Upper lobe of left lung (tissue), 6 donors: Measurements from ENCODE around the gene ZFHX3. TPM values are rescaled to one million over a fixed set of nuclear protein-coding genes. Genes with fewer than 3 reads are reported as not detected.

Source experiments
- ATAC-seq, 2 donors: fragments of 200-7000 bp; cut with Tn5 transposase; one replicate each; pipeline ENCODE4 v1.9.1; 2022; ENCODE audit warnings: mild to moderate bottlenecking in 2 of 2, moderate library complexity in 2 of 2; ENCODE audit not compliant: low FRiP score in 2 of 2
- DNase-seq, 2 donors: peaks; one replicate each; pipeline ENCODE4 v3.0.0-alpha.2; 2019 to 2020
- H3K27ac ChIP-seq, 4 donors: fragments of 200-600 bp; sonication (generic); one replicate each; pipeline ENCODE4 v1.5.1; 2016 to 2019
- H3K27me3 ChIP-seq, 4 donors: fragments of 200-600 bp; sonication (generic); one replicate each; pipeline ENCODE4 v1.5.1; 2017 to 2019
- H3K36me3 ChIP-seq, 4 donors: fragments of 200-600 bp; sonication (generic); one replicate each; pipeline ENCODE4 v1.5.1; 2016 to 2019
- H3K4me1 ChIP-seq, 4 donors: fragments of 200-600 bp; sonication (generic); one replicate each; pipeline ENCODE4 v1.5.1; 2018 to 2019
- H3K4me3 ChIP-seq, 4 donors: fragments of 200-600 bp; sonication (generic); one replicate each; pipeline ENCODE4 v1.5.1; 2017 to 2019; ENCODE audit warnings: mild to moderate bottlenecking in 2 of 4, moderate library complexity in 1 of 4
- H3K9me3 ChIP-seq, 4 donors: fragments of 200-600 bp; sonication (generic); one replicate each; pipeline ENCODE4 v1.5.1; 2018 to 2019
- EP300 ChIP-seq, 4 donors: sonication (generic); formaldehyde crosslinking; IDR thresholded peaks; one replicate each; pipeline ENCODE4 v1.5.1; 2017; ENCODE audit warnings: antibody characterized with exemption in 4 of 4, control low read depth in 2 of 4
- POLR2A ChIP-seq, 4 donors: fragments of 450-650 bp; IDR thresholded peaks; one replicate each; pipeline ENCODE4 v1.5.1; 2016 to 2017; ENCODE audit warnings: antibody characterized with exemption in 4 of 4, mild to moderate bottlenecking in 2 of 4
- POLR2AphosphoS5 ChIP-seq, 2 donors: sonication (generic); formaldehyde crosslinking; IDR thresholded peaks; one replicate each; pipeline ENCODE4 v1.5.1; 2017; ENCODE audit warnings: antibody characterized with exemption in 2 of 2
- WGBS, 2 donors: methylation state at CpG; one replicate each; pipeline ENCODE4 v1.1.5; 2017 to 2018; 5-methylcytosine and 5-hydroxymethylcytosine counted together
- total RNA-seq, 6 donors: library from RNA; depleted of rRNA in 4 of 6; stranded (reverse); fragments of >200 nt in 4 of 6; gene quantifications; one replicate each; pipeline versions ENCODE4 v1.1.0 to v1.2.1, GENCODE V29; 2016 to 2021
- TF ChIP-seq, protein P1 (sequence below), 6 experiments: fragments of 450-650 bp in 4 of 6; fragments of 200-600 bp in 2 of 6; sonication (generic) in 2 of 6; IDR thresholded peaks; one replicate each; pipeline ENCODE4 v1.5.1; 2016 to 2019; ENCODE audit warnings: antibody characterized with exemption in 6 of 6
- donor health status: DM: no; HTN: no; CAD: no; lungs with moderate emphysema.
- donor health status: DM: no; HTN: yes; CAD: no; lungs with severe emphysema.

ZFHX3 gene
- total RNA-seq, 6 donors from 2014 or later = 22.4 to 40.3 (median 27.0) TPM

DNA sequence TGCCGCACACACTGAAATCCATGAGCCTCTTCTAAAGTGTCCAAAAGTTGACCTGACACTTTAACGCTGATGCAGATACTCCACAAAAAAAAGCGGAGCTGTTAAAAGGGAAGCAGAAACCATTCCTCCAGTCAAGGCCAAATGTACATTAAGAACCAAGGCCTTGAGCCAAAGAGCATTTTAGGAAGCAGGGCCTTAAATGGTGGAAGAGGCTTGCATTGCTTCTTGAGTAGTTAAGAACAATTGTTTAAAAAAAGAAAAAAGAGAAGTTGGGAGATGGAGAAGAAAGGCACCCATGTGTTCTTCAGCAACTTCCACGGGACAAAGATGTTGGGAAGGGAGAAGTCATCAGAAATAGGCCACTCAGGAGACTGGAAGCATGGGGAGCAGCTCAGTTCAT lies 6.3 kb downstream of the ZFHX3 start:
- ATAC-seq (no peak), DNase-seq (no peak)
- Histone ChIP-seq H3K36me3 (no peaks in the 10 kb centered on the region), H3K27ac (no peak overlapping the region), H3K4me1 (peaks cover 17 to 53% (median 30%) of the 10 kb centered on the region in 4 donors), H3K9me3 (no peaks in the 10 kb centered on the region), H3K27me3 (no peaks in the 10 kb centered on the region), H3K4me3 (no peak overlapping the region)
- TF ChIP-seq, protein P1, sequence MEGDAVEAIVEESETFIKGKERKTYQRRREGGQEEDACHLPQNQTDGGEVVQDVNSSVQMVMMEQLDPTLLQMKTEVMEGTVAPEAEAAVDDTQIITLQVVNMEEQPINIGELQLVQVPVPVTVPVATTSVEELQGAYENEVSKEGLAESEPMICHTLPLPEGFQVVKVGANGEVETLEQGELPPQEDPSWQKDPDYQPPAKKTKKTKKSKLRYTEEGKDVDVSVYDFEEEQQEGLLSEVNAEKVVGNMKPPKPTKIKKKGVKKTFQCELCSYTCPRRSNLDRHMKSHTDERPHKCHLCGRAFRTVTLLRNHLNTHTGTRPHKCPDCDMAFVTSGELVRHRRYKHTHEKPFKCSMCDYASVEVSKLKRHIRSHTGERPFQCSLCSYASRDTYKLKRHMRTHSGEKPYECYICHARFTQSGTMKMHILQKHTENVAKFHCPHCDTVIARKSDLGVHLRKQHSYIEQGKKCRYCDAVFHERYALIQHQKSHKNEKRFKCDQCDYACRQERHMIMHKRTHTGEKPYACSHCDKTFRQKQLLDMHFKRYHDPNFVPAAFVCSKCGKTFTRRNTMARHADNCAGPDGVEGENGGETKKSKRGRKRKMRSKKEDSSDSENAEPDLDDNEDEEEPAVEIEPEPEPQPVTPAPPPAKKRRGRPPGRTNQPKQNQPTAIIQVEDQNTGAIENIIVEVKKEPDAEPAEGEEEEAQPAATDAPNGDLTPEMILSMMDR (IDR thresholded peaks at IDR 0.05) = no peak
- no peak for TF ChIP-seq POLR2A (IDR thresholded peaks at IDR 0.05)
- no peak for TF ChIP-seq POLR2AphosphoS5 (IDR thresholded peaks at IDR 0.05)
- no peak for TF ChIP-seq EP300 (IDR thresholded peaks at IDR 0.05)
- WGBS, 2 donors = 73 to 85% methylated on average over 4 of the region's 4 CpGs

DNA sequence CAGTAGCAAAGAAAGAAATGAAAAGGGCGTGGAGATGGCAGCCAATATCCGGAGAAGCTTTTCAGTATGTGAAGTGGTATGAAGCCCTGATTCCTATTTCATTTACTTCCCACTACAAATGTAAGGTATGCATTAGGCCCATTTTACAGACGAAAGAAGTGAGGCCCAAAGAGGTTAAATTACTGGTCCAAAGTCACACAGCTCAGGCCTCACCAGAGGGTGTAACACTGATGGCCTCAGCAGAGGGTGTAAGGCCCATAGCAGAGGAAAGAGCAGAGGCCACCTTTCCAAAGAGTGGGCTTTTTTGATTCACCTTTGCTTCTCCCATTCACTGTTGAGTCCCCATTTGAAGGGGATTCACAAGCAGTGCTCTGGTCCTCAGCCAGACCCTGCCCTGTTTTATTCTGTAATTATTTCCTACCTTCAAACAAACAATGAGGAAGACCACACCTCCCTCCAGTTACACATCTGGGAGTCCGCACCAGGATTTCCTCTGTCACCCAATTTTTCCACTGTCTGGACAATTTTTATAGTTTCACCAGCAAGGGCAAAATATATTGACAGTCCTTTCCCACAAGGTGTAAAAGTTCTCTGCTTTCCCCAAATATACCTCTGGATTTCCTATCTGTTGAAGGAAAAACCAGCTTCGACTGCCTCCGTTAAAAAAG lies 7.1 kb downstream of the ZFHX3 start:
- H3K36me3 ChIP-seq = no peaks in the 10 kb centered on the region
- TF ChIP-seq, protein P1 (IDR thresholded peaks at IDR 0.05) = no peak
- TF ChIP-seq POLR2AphosphoS5 (IDR thresholded peaks at IDR 0.05) (no peak), POLR2A (IDR thresholded peaks at IDR 0.05) (no peak), EP300 (IDR thresholded peaks at IDR 0.05) (no peak)
- DNase-seq (no peak), ATAC-seq (no peak)
- WGBS, 2 donors = 95 to 96% methylated on average over 6 of the region's 6 CpGs
- no peak overlapping the region for H3K4me3 ChIP-seq
- no peaks in the 10 kb centered on the region for H3K9me3 ChIP-seq
- H3K27me3 ChIP-seq = no peaks in the 10 kb centered on the region
- H3K27ac ChIP-seq = no peak overlapping the region
- H3K4me1 ChIP-seq = peaks cover 22 to 53% (median 31%) of the 10 kb centered on the region in 4 donors

DNA sequence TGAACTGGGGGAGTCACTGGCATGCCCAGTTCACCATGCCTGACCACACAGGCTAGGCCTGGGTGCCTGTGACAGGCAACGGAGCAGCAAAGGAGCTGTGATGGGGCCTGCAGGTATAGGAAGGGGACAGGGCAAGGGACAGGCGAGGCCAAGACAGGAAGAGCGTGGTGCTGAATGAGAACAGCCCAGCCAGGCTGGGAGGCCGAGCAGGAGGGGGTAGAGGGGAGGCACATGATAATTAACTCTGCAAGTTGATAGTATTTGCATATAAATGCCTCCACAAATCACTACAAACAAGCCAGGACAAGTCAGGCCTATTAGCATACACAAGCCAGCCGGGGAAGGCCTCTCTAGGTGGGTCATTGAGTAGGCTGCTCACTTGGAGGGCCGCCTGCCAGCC lies 7.8 kb downstream of the ZFHX3 start:
- H3K27me3 ChIP-seq = no peaks in the 10 kb centered on the region
- ATAC-seq = no peak
- H3K4me1 ChIP-seq = peaks cover 22 to 54% (median 28%) of the 10 kb centered on the region in 4 donors
- no peaks in the 10 kb centered on the region for H3K9me3 ChIP-seq
- no peak overlapping the region for H3K4me3 ChIP-seq
- no peaks in the 10 kb centered on the region for H3K36me3 ChIP-seq
- DNase-seq = no peak
- no peak for TF ChIP-seq EP300 (IDR thresholded peaks at IDR 0.05)
- TF ChIP-seq POLR2AphosphoS5 (IDR thresholded peaks at IDR 0.05) = no peak
- TF ChIP-seq, protein P1 (IDR thresholded peaks at IDR 0.05) = no peak
- TF ChIP-seq POLR2A (IDR thresholded peaks at IDR 0.05) = no peak
- no peak overlapping the region for H3K27ac ChIP-seq
- WGBS, 2 donors = 80 to 87% methylated on average over 6 of the region's 6 CpGs

DNA sequence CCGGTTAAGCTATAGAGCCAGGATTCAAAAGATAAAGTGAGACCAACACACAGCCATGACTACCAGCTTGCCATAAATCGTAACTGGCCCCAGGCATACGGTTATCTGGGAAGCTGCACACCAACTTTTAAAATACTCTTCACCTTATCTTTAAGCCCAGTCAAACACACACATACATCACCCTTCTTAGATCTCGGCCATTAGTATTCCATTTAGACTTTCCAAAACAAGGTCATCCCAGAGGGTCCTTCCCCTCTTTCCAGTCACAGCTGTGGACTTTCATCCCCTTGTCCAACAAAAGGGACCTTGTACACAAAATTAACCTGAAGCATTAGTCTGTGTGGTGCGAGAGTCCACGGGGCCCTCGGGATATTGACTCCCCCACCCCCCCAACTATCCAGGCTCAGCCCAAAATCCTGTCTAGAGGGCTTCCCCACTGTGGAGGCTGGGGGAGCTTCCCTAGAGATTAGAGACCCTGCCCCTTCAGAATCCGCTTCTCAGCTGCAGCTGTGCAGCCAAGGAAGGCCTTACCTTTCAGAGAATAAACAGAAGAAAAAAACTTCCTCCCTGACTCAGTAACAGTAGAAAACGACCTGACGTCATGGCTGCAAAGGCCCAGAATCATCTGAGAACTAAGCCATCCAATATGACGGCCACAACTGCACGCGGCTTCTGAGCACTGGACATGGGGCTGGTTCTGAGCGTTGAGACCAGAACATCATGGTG lies 9.9 kb downstream of the ZFHX3 start:
- no peak for TF ChIP-seq POLR2AphosphoS5 (IDR thresholded peaks at IDR 0.05)
- no peak for TF ChIP-seq POLR2A (IDR thresholded peaks at IDR 0.05)
- DNase-seq (no peak), ATAC-seq (no peak)
- Histone ChIP-seq H3K4me3 (no peak overlapping the region), H3K27me3 (no peaks in the 10 kb centered on the region), H3K4me1 (peaks cover 29 to 53% (median 35%) of the 10 kb centered on the region in 4 donors), H3K36me3 (no peaks in the 10 kb centered on the region), H3K27ac (peak overlapping the region in 3 of 4 donors; percentile 10 to 55 (median 13)), H3K9me3 (no peaks in the 10 kb centered on the region)
- 79 to 83% methylated on average over 14 of the region's 14 CpGs for WGBS, 2 donors

DNA sequence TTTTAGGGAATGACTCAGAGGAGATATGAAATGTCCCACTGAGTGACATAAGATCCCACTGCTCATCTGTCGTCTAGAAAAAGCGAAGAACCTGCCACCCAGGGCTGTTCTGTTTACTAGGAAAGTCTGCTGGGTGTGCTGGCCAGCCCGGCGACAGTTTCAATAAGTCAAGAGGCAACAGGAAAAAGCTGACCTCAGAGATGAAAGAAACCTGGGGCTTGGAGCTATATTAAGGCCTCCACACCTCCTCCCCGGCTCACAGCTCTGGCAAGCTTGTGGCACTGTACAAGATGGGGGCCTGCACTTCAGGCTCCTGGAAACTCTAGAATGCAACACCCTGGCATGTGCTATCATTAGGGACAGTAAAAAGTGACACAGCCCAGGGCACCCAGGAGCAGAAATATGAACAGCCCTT lies 10.6 kb downstream of the ZFHX3 start:
- H3K36me3 ChIP-seq = no peaks in the 10 kb centered on the region
- ATAC-seq (peak in 1 of 2 donors; percentile 11), DNase-seq (peak in 1 of 2 donors; percentile 60)

More for the DNA sequence above, 10.6 kb downstream of the ZFHX3 start:
- no peaks in the 10 kb centered on the region for H3K9me3 ChIP-seq
- peaks cover 35 to 59% (median 40%) of the 10 kb centered on the region in 4 donors for H3K4me1 ChIP-seq
- TF ChIP-seq POLR2AphosphoS5 (IDR thresholded peaks at IDR 0.05) (peak in 1 of 2 donors; percentile 6), EP300 (IDR thresholded peaks at IDR 0.05) (no peak)
- TF ChIP-seq, protein P1 (IDR thresholded peaks at IDR 0.05) = no peak
- 28 to 31% methylated on average over 4 to 5 of the region's 5 CpGs for WGBS, 2 donors
- peak overlapping the region in 3 of 4 donors; percentile 10 to 55 (median 13) for H3K27ac ChIP-seq
- no peak overlapping the region for H3K4me3 ChIP-seq
- H3K27me3 ChIP-seq = no peaks in the 10 kb centered on the region
